BLaER1 treated with 17β-estradiol and CSF1 and Interleukin-3, amounts not matched to agents 10 nM and 100 nM (cell line): ENCODE data around the gene DOK1.

ENCODE experiments used
- H3K27ac ChIP-seq, 11 experiments: shearing (Covaris generic); formaldehyde crosslinking; 2 replicates each; pipeline ENCODE4 v1.8.1; 2022
- H3K27me3 ChIP-seq, 11 experiments: shearing (Covaris generic); formaldehyde crosslinking; 2 replicates each; pipeline ENCODE4 v1.8.1; 2022
- H3K36me3 ChIP-seq, 11 experiments: shearing (Covaris generic); formaldehyde crosslinking; 2 replicates each; pipeline ENCODE4 v1.8.1; 2022
- H3K4me1 ChIP-seq, 10 experiments: shearing (Covaris generic); formaldehyde crosslinking; 2 replicates each; pipeline ENCODE4 v1.8.1; 2022
- H3K4me2 ChIP-seq, 11 experiments: shearing (Covaris generic); formaldehyde crosslinking; 2 replicates each; pipeline ENCODE4 v1.8.1; 2022
- H3K4me3 ChIP-seq, 10 experiments: shearing (Covaris generic); formaldehyde crosslinking; 2 replicates each; pipeline ENCODE4 v1.8.1; 2022
- H3K9ac ChIP-seq, 11 experiments: shearing (Covaris generic); formaldehyde crosslinking; 2 replicates each; pipeline ENCODE4 v1.8.1; 2022
- H3K9me3 ChIP-seq, 11 experiments: shearing (Covaris generic); formaldehyde crosslinking; replicated peaks in 1 of 11; 2 replicates each; pipeline ENCODE4 v1.8.1; 2022
- H4K20me1 ChIP-seq, 11 experiments: shearing (Covaris generic); formaldehyde crosslinking; 2 replicates each; pipeline ENCODE4 v1.8.1; 2022
- Cebpa-rat ChIP-seq, 11 experiments: shearing (Covaris generic); IDR thresholded peaks; 2 replicates each; pipeline ENCODE4 v1.8.1; 2022

Gene DOK1

DNA sequence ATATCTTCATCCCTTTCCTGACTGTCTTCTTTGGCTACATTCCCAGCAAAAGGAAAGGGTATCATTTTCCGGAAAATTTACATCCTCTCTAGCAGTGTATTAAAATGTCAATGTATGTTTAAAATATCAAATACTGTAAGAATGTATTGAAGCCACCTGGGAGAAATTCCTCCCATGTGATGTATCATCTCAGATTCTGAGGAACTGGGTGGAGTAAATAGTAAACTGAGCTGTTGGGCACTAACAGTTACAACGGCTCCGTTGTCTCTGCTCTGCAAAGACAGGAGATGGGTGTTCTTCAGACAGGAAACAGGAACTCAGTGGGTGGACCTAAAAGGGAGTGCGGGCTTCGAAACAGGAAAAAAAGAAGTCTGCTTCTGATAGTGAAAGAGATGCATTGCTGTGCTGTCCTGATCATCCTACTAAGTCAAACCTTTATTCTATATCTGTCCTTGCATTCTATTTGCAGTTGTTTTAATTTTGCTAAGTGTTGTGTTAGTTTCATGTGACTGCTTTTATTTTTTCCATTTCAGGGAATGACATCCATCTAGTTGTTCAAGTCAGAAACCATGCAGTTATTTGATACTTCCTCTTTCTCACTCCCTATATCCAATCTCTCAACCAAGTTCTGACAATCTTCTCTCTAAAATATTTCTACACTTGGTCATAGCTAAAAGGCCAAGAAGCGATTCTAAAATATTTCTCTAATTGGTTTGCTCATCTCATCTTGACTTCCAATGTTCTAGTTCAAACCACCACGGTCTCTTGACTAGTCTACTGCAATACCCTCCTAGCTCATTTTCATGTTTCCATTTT is 19.4 kb downstream of the DOK1 start:
- Histone ChIP-seq H3K27me3 (no peaks in the 10 kb centered on the region), H3K4me1 (peaks cover 44 to 100% (median 78%) of the 10 kb centered on the region in 10 experiments), H3K4me3 (peak overlapping the region in 4 of 10 experiments; percentile 8 to 27 (median 22); a peak in 8 of 20 replicates), H3K9me3 (peaks cover 0 to 9% (median 0%) of the 10 kb centered on the region in 11 experiments; a peak in 6 of 22 replicates), H3K36me3 (no peaks in the 10 kb centered on the region), H3K27ac (peak overlapping the region; percentile 40 to 95 (median 87); a peak in 21 of 22 replicates), H3K4me2 (peak overlapping the region; percentile 44 to 90 (median 77)), H4K20me1 (no peaks in the 10 kb centered on the region), H3K9ac (peak overlapping the region in 9 of 11 experiments; percentile 4 to 59 (median 39); a peak in 13 of 22 replicates)
- no peak for TF ChIP-seq Cebpa-rat (IDR thresholded peaks at IDR 0.05)

GRCh38 chr2:74575320-74575719 is 20.8 kb downstream of the DOK1 start:
- H3K27me3 ChIP-seq, result no peaks in the 10 kb centered on the region
- H3K36me3 ChIP-seq, result no peaks in the 10 kb centered on the region
- H3K27ac ChIP-seq, result peak overlapping the region in 9 of 11 experiments; percentile 12 to 95 (median 89); a peak in 17 of 22 replicates
- no peaks in the 10 kb centered on the region for H4K20me1 ChIP-seq
- TF ChIP-seq Cebpa-rat (IDR thresholded peaks at IDR 0.05), result no peak
- peak overlapping the region in 3 of 11 experiments; percentile 75 to 79 (median 79); a peak in 3 of 22 replicates for H3K9ac ChIP-seq
- no peak overlapping the region for H3K4me3 ChIP-seq
- peaks cover 0 to 9% (median 0%) of the 10 kb centered on the region in 11 experiments; a peak in 6 of 22 replicates for H3K9me3 ChIP-seq
- peak overlapping the region in 8 of 11 experiments; percentile 63 to 90 (median 82); a peak in 15 of 22 replicates for H3K4me2 ChIP-seq
- H3K4me1 ChIP-seq, result peaks cover 44 to 95% (median 78%) of the 10 kb centered on the region in 10 experiments

DNA sequence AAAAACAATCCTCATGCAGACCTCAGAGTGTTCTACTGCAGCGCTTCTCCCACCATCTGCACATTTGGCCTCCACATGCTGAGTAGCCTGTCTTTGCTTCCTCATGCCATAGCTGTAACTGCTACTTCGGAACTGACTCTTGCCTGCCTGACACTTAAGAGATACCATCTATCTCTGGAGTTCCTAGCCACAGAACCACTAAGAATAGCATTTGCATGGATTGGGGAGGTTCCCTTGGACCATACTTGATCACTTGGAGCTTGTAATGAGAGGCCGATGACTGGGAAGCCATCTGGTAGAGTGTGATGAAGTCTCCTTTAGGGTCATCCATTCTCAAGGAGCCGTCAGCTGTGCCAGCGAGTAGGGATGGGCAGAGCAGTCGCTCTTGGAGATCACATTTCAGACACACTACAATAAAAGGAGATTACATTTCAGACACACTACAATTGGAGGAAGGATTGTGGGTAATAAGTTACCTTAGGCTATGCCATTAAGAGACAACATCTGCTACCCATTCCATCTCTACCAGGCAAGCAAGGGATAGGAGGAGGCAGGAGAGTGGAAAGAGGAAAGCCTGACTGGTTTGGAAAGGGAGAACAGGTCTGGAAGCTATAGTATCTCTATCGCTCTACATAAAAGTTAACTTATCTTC is 21.8 kb downstream of the DOK1 start:
- H3K27me3 ChIP-seq, result no peaks in the 10 kb centered on the region
- no peak for TF ChIP-seq Cebpa-rat (IDR thresholded peaks at IDR 0.05)
- no peak overlapping the region for H3K4me3 ChIP-seq
- H3K36me3 ChIP-seq, result no peaks in the 10 kb centered on the region
- H4K20me1 ChIP-seq, result no peaks in the 10 kb centered on the region
- H3K4me1 ChIP-seq, result peaks cover 37 to 85% (median 71%) of the 10 kb centered on the region in 10 experiments
- peak overlapping the region in 10 of 11 experiments; percentile 51 to 79 (median 76); a peak in 20 of 22 replicates for H3K9ac ChIP-seq
- peak overlapping the region; percentile 39 to 90 (median 77) for H3K4me2 ChIP-seq
- peaks cover 0 to 9% (median 0%) of the 10 kb centered on the region in 11 experiments; a peak in 6 of 22 replicates for H3K9me3 ChIP-seq
- peak overlapping the region; percentile 61 to 95 (median 87) for H3K27ac ChIP-seq

GRCh38 chr2:74576863-74577229 is 22.3 kb downstream of the DOK1 start:
- Histone ChIP-seq H3K9ac (peak overlapping the region in 10 of 11 experiments; percentile 51 to 80 (median 76); a peak in 20 of 22 replicates), H3K4me2 (peak overlapping the region; percentile 39 to 90 (median 77)), H3K4me3 (peak overlapping the region in 3 of 10 experiments; percentile 13 to 36 (median 14); a peak in 3 of 20 replicates), H3K36me3 (no peaks in the 10 kb centered on the region), H3K9me3 (peaks cover 0 to 9% (median 0%) of the 10 kb centered on the region in 11 experiments; a peak in 6 of 22 replicates), H3K27ac (peak overlapping the region; percentile 61 to 95 (median 87)), H4K20me1 (no peaks in the 10 kb centered on the region), H3K27me3 (no peaks in the 10 kb centered on the region), H3K4me1 (peaks cover 34 to 80% (median 66%) of the 10 kb centered on the region in 10 experiments)
- TF ChIP-seq Cebpa-rat (IDR thresholded peaks at IDR 0.05), result peak; percentile 77 to 98 (median 97)

- H3K9ac ChIP-seq, result peak overlapping the region in 10 of 11 experiments; percentile 51 to 80 (median 76); a peak in 19 of 22 replicates
- peaks cover 0 to 9% (median 0%) of the 10 kb centered on the region in 11 experiments; a peak in 6 of 22 replicates for H3K9me3 ChIP-seq
- H4K20me1 ChIP-seq, result no peaks in the 10 kb centered on the region
- no peaks in the 10 kb centered on the region for H3K27me3 ChIP-seq
- TF ChIP-seq Cebpa-rat (IDR thresholded peaks at IDR 0.05), result no peak
- H3K4me3 ChIP-seq, result peak overlapping the region in 3 of 10 experiments; percentile 13 to 36 (median 14); a peak in 4 of 20 replicates
- peak overlapping the region; percentile 61 to 95 (median 87); a peak in 21 of 22 replicates for H3K27ac ChIP-seq
- H3K36me3 ChIP-seq, result no peaks in the 10 kb centered on the region
- peaks cover 34 to 80% (median 60%) of the 10 kb centered on the region in 10 experiments for H3K4me1 ChIP-seq
- H3K4me2 ChIP-seq, result peak overlapping the region; percentile 39 to 90 (median 77)
Observed at GRCh38 chr2:74577448-74577847, 22.9 kb downstream of the DOK1 start.

GRCh38 chr2:74578408-74578807 is 23.9 kb downstream of the DOK1 start:
- no peak for TF ChIP-seq Cebpa-rat (IDR thresholded peaks at IDR 0.05)
- H3K4me1 ChIP-seq, result peaks cover 30 to 78% (median 55%) of the 10 kb centered on the region in 10 experiments
- H4K20me1 ChIP-seq, result no peaks in the 10 kb centered on the region
- peak overlapping the region in 5 of 11 experiments; percentile 51 to 90 (median 85); a peak in 10 of 22 replicates for H3K4me2 ChIP-seq
- no peaks in the 10 kb centered on the region for H3K27me3 ChIP-seq
- peak overlapping the region in 6 of 11 experiments; percentile 34 to 95 (median 48); a peak in 8 of 22 replicates for H3K27ac ChIP-seq
- H3K36me3 ChIP-seq, result no peaks in the 10 kb centered on the region
- H3K9me3 ChIP-seq, result peaks cover 0 to 2% (median 0%) of the 10 kb centered on the region in 11 experiments; a peak in 3 of 22 replicates
- no peak overlapping the region for H3K9ac ChIP-seq
- no peak overlapping the region for H3K4me3 ChIP-seq

GRCh38 chr2:74581463-74581862 is 26.9 kb downstream of the DOK1 start:
- Histone ChIP-seq H3K27me3 (no peaks in the 10 kb centered on the region), H4K20me1 (no peaks in the 10 kb centered on the region), H3K27ac (no peak overlapping the region), H3K4me1 (peaks cover 38 to 78% (median 55%) of the 10 kb centered on the region in 10 experiments), H3K36me3 (no peaks in the 10 kb centered on the region), H3K9ac (no peak overlapping the region), H3K9me3 (no peaks in the 10 kb centered on the region), H3K4me2 (no peak overlapping the region), H3K4me3 (no peak overlapping the region)
- TF ChIP-seq Cebpa-rat (IDR thresholded peaks at IDR 0.05), result no peak

DNA sequence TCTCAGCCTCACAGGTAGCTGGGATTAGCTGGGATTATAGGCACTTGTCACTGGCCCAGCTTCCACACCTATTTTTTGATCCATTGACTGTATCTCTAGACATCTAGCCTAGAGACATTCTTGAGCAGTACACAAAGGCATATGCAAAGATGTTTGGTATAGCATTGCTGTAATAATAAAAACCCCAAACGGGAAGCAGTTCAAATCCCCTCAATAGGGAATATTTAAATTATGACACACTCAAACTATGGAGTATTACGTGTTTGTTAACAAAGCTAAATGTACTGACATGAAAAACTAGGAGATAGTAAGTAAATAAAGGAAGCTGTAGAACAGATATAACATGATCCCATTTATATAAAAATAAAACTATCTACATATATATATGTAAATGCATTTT is 27.7 kb downstream of the DOK1 start:
- H3K27me3 ChIP-seq, result no peaks in the 10 kb centered on the region

More for the DNA sequence above, 27.7 kb downstream of the DOK1 start:
- Histone ChIP-seq H3K9ac (no peak overlapping the region), H3K4me1 (peaks cover 34 to 78% (median 51%) of the 10 kb centered on the region in 10 experiments), H3K27ac (no peak overlapping the region), H3K36me3 (no peaks in the 10 kb centered on the region), H3K4me3 (no peak overlapping the region), H3K4me2 (peak overlapping the region in 1 of 11 experiments; percentile 55; a peak in 1 of 22 replicates), H3K9me3 (no peaks in the 10 kb centered on the region), H4K20me1 (no peaks in the 10 kb centered on the region)
- no peak for TF ChIP-seq Cebpa-rat (IDR thresholded peaks at IDR 0.05)
